Astrocyte of the cerebellum (primary cell): ENCODE results near the gene POLN.

ENCODE experiments used
- DNase-seq: peaks from one replicate; pipeline ENCODE4 v3.0.0-alpha.2; 2011; ENCODE audit warnings: low read depth
- H3K4me3 ChIP-seq: 2 replicates; pipeline ENCODE4 v1.5.1; 2011; ENCODE audit warnings: mild to moderate bottlenecking, low read depth, low read length, moderate library complexity
- in situ Hi-C: cut with HindIII; loops from 2 replicates; pipeline ENCODE4 v1.10.0; 2017; ENCODE audit warnings: low sequenced_read_pairs
- TF ChIP-seq, protein P1 (sequence below): IDR thresholded peaks from 2 replicates; pipeline ENCODE4 v1.5.1; 2012; ENCODE audit warnings: low read length, low read depth, moderate library complexity, mild to moderate bottlenecking; ENCODE audit errors: missing control alignments

The POLN gene

DNA sequence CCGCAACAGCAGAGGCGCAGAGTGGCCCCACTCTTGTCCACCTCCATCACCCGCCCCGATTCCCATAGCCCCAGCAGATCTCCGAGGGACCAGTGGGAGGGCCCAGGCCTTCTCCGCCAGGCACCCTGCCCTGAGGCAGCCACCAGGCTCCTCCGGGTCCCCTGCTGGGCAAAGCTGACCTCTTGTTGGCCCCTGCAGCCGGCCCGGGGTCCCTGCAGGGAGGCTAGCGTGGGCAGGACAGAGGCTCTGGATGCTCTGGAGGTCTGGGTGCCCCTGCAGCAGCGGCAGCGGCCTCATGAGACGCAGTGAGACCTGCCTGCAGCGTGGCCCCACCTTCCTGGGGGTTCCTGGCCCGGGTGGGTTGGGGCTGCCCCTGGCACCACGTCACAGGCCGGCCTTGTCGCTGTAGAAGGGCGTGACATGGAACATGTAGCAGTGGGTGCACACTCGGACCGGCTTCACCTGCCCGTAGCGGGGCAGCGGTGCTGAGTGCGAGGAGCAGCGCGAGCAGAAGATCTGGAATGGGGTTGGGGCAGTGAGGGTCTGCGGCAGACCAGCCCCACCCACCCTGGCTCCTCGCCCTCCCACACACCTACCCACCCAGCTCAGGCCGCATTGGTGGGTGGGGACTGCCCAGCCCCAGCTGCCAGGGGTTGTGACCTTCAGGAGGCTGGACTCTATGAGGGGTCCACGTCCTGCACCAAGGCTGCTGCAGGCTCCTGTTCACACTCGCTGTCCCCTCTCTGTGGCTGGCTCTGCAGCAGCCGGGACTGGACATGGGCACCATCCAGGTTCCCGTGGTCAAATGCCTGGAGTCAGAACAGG is 28.6 kb upstream of the POLN start:
- in situ Hi-C loops: no loop called here
- TF ChIP-seq, protein P1, sequence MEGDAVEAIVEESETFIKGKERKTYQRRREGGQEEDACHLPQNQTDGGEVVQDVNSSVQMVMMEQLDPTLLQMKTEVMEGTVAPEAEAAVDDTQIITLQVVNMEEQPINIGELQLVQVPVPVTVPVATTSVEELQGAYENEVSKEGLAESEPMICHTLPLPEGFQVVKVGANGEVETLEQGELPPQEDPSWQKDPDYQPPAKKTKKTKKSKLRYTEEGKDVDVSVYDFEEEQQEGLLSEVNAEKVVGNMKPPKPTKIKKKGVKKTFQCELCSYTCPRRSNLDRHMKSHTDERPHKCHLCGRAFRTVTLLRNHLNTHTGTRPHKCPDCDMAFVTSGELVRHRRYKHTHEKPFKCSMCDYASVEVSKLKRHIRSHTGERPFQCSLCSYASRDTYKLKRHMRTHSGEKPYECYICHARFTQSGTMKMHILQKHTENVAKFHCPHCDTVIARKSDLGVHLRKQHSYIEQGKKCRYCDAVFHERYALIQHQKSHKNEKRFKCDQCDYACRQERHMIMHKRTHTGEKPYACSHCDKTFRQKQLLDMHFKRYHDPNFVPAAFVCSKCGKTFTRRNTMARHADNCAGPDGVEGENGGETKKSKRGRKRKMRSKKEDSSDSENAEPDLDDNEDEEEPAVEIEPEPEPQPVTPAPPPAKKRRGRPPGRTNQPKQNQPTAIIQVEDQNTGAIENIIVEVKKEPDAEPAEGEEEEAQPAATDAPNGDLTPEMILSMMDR: no peak
- no peak for DNase-seq
- no peak overlapping the region for H3K4me3 ChIP-seq

DNA sequence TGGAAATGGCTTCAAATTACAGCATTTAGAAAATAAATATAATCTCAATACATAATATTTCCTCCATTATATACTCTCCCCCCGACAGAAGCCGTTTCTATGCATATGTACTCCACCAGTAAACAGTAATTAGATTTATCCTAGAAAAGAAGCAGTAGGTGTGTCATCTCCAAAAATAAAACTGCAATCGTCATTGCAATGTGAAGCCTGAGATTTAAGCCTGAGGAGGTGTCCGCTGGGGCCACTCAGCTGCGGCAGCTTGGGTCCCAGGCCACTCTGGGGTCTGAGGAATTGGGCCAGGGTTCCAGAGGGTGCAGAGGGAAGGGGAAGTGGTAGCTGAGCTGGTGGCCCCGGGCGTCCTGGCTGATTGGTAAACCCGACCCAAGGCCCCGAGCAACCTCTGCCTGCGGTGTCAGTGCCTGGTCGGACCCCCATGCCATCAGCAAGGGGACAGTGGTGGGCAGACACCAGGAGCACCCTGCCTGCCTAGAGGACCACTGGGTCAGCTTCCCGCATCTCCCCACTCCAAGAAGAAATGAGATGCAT is 27.8 kb upstream of the POLN start:
- in situ Hi-C loops: no loop called here
- no peak overlapping the region for H3K4me3 ChIP-seq
- TF ChIP-seq, protein P1: no peak
- no peak for DNase-seq

DNA sequence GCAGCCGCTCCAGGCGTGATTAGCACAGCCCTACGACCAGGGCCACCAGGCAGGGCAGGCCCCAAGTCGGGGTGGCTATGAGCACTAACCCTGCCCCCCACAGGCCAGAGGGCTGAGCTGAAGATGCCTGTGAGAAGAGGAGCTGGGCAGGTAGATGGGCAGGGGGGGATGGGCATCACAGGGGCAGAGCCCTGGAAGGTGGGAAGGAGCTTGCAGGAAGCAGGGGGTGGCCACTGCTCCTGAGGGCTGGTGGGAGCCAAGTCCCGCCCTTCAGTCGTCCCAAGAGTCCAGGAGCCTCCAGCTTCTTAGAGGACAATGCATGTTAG is 27.2 kb upstream of the POLN start:
- DNase-seq: no peak
- TF ChIP-seq, protein P1: no peak
- in situ Hi-C loops: no loop called here
- no peak overlapping the region for H3K4me3 ChIP-seq

DNA sequence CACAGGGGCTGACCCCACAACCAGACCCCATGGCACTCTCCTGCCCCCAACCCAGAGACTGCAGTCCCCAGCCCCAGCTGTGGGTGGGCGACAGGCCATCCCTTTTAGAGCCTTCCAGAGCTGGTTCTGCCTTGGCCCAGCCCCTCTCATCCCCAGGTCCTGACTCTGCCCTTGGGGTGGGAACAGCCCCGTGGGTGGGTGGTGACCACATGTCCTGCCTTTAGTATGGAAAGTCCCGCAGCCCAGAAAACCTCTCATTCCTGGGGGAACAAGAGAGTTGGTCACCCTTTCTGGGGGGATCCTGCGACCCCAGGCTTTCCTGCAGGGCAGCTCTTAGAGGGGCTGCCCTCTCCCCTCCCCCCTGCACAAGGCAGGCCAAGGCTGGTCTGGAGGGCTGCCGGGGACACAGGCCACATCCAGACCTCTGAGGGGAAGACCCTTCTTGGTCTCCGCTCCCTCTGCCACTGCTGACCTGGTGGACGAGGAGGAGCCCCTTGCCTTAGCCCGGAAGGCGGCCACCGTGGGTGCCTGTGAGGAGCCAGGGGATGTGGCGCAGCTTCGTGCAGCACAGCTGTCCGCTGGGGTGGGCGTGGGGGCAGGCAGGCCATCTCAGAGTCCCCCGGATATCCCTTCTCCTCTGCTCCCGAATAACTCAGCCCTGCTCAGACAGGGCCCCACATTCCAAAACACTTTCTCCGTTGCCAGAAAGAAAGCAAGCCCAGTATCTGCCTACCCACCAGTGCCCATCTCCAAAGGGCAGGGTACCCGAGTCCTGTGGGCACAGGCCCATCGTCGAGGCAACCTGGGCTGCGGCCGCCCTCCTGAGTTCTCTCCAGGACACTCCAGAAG is 26.7 kb upstream of the POLN start:
- in situ Hi-C loops: no loop called here
- H3K4me3 ChIP-seq: no peak overlapping the region
- TF ChIP-seq, protein P1: no peak
- DNase-seq: no peak

DNA sequence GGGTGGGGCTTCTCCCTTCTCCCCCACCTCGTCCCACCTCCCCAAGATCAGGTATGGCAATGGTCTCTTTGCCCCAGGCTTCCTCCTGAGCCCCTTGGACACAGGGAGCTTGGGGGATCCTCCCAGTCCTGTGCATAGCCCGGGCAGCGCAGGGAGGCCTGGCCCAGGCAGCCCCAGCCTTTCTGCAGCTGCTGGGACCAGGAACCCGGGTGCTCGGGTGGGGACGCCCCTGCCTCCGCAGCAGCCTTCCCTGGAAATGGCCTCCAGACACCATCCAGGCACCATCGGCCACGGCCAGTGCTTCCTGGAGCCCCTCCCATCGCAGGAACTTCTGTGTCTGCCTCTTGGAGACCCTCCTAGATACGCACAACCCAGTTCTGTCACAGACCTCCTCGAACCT is 25.9 kb upstream of the POLN start:
- TF ChIP-seq, protein P1: no peak
- in situ Hi-C loops: no loop called here
- no peak for DNase-seq
- no peak overlapping the region for H3K4me3 ChIP-seq

DNA sequence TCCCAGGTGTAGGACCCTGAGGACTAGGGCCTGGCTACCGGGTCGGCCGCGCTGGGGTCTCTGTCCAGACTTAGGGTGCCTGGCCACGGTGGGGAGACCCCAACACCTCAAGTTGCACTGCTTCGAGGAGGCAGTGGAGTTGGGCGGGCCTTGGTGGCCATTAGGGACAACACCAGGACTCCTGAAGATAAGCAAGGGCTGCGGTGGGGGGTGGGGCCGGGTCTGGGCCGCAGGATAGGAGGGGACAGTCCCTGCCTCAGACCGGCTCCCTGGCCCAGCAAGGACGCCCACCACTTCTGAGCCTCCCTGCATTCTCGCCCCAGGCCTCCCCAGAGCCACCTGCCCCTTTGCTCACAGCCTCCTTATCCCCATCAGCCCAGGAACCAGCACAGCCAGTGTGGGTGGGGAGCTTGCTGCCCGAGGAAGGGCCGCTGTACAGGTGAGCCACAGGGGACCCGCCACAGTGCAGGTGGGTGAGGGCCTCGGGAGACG is 25.4 kb upstream of the POLN start:
- in situ Hi-C loops: no loop called here
- TF ChIP-seq, protein P1: no peak
- DNase-seq: no peak
- H3K4me3 ChIP-seq: no peak overlapping the region
